ENCODE data around the gene RFX2. TPM values are rescaled to one million over a fixed set of nuclear protein-coding genes. Genes with fewer than 3 reads are reported as not detected.
"Not testable (repeated sequence)": the region's sequence is repeated elsewhere in the genome, so short reads cannot be mapped to it uniquely, and the experiment has no call there.

Gene RFX2
- 81.1 TPM for total RNA-seq

DNA sequence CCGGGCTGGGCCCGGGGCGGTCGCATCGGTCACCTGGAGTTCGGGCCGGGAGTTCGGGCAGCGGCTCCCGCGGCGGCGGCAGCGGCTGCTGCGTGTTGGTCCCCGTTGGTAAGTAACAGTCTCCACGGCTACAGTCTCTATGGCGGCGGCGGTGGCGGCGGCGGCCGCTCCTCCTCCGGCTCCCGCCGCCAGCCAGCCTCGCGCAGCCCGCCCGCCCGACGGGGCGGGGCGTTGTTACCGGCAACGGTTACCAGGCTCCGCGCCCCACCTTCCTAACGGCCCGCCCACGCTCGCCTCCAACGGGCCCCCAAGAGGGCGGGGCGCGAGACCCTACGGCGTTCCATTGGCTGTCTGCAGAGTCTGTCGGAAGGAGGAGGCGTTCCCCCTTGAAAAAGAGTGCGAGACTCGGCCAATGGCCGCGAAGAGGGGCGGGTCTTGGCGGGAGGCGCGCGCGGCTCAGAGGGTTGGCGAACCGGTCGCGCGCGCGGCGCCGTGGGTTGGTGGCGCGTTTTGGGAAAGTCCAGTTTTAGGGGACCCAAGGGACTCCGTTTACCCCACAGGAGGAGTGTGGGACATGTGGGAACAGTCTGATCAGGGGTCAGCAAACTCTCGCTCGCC is at the start of gene RFX2:
RFX2 (minus strand) TSS at position 141 of the 618 bp plus-strand sequence. CDS start 63,004 bp downstream, outside the sequence.
- peak; percentile 94 to 99 (median 99) for DNase-seq (ENCODE audit: low read depth in 2 of 3, low spot score in 2 of 3)

DNA sequence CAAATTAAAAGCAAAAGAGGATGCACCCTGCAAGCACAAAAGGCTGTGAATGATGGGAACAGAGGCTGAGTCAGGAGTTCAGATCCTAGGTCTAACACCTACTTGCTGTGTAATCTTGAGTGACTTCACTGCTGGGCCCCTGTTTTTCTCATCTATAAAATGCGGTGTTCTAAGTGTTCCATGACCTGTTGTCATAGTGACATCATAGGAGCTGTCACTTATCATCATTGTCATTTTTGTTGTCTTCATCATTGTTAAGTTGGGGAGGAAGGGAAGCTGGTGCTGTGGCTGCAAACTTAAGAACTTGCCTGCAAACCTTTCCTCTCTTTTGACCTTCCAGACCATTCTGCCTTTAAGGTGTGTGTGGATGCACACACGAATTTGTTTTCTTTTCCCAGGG is 45.7 kb upstream of the RFX2 start:
- no peak for DNase-seq (ENCODE audit: low read depth in 2 of 3, low spot score in 2 of 3)

DNA sequence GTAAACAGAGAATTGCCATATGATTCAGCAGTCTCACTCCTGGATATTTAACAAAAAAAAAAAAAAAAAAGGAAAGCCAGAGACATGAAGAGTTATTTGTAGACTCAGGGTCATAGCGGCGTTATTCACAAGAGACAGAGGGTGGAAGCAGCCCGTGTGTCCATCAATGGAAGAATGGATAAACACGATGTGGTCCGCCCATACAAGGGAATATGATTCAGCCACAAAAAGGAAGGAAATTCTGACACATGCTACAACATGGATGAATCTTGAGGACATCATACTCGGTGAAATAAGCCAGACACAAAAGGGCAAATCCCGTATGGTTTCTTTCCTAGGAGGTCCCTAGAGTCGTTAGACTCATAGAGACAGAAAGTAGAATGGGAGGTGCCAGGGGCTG is 40.0 kb upstream of the RFX2 start:
- DNase-seq (ENCODE audit: low read depth in 2 of 3, low spot score in 2 of 3): no peak

DNA sequence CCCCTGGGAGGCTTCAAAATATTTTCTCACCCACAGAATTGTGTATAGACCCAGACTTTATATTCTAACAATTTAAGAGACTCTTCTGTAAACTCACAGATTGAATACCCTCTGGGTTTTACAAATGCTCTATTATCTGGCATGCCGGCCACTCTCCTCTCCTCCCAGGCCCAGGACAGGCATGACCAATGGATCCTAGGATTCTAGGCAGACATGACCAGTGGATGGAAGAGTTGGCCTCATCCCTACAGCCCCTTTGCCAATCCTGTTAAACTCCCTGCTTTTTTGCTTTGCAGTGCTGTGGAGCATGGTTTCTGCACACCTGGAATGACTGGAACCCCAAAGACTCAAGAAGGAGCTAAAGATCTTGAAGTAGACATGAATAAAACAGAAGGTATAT is 30.9 kb upstream of the RFX2 start:
- DNase-seq (ENCODE audit: low read depth in 2 of 3, low spot score in 2 of 3): no peak

DNA sequence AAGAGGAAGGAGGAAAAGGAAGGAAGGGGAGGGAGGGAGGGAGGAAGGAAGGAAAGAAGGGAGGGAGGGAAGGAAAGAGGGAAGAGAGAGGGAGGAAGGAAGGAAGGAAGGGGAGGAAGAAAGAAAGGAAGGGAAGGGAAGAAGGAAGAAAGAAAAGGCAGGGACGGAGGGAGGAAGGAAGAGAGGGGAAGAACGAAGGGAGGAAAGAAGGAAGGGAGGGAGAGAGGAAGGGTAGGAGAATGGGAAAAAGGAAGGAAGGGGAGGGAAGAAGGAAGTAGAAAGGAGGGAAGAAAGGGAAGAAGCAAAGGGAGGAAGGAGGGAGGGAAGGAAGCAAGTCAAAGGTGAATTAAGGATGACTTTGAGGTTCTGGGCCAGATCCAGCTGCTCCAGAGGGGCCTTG is 28.2 kb upstream of the RFX2 start:
- DNase-seq (ENCODE audit: low read depth in 2 of 3, low spot score in 2 of 3): no peak

DNA sequence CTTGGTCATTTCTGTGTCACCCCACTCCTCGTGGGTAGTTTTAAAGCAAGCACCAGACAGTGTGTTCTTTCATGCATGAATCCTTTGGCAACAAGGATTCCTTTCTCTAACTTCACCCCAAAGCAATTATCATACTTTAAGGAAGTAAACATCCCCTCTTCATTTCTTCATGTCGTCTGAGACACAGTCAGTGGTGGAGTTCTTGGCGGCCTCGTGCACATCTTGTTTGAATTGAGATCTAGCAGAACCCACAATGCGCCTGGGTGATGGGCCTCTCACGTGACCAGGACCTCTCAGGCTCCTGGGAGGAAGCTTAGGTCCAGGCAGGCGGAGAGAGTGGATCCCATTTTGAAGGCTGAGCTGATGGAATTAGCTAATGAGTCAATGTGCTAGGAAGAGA is 27.8 kb upstream of the RFX2 start:
- no peak for DNase-seq (ENCODE audit: low read depth in 2 of 3, low spot score in 2 of 3)

DNA sequence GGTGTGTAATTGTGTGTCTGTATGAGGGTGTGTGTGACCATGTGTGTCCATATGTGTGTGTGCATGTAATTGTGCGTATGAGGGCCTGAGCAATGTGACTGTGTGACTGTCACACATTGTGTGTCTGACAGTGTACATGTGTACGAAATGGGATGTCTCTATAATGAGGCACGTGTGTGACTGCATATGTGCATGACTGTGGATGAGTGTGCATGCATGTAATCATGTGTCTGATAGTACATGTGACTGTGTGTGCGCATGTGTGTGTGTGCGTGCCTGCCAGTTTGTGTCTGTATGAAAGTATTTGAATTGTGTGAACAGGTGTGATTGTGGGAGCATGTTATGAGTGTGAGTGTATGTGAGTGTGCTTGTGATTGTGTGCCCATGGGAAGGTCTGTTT is 22.9 kb upstream of the RFX2 start:
- DNase-seq (ENCODE audit: low read depth in 2 of 3, low spot score in 2 of 3): no peak

DNA sequence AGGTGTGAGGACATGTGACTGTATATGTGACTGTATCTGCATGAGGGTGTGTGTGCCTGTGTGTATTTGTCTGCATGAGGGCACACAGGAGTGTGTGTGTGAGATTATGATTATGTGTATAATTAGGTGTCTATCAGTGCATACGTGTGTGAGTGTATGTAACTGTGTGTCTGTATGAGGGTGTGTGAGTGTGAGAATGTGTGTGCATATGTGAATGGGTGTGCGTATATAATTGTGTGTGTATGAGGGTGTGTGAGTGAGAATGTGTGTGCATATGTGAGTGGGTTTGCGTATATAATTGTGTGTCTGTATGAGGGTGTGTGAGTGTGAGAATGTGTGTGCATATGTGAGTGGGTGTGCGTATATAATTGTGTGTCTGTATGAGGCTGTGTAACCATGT is 22.2 kb upstream of the RFX2 start:
- DNase-seq (ENCODE audit: low read depth in 2 of 3, low spot score in 2 of 3): no peak

DNA sequence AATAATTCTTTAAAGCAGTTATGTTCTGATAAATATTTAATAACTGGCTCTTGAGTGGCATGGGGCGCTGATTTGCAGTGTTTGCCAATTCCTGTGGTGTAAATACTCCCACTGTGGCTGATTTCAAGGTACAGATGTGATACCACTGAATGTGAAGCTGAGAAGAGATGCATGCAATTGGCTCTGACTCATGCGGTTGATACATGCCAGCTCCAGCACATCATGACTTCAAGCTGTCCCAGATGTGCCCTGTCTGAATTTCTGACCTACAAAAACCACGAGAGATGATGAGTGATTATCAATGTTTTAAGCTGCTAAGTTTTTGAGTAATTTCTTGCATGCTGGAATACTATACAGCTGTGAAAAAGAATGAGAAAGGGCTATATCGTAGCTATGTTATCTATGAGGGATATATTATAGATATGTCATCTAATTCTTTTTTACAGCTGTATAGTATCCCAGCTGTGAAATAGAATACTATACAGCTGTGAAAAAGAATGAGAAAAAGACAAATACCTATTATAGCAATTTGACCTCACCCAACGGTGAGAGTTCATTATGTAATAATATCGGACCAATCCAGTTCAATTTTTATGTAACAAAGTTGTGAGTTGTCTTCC is 17.5 kb upstream of the RFX2 start:
- DNase-seq (ENCODE audit: low read depth in 2 of 3, low spot score in 2 of 3): no peak

DNA sequence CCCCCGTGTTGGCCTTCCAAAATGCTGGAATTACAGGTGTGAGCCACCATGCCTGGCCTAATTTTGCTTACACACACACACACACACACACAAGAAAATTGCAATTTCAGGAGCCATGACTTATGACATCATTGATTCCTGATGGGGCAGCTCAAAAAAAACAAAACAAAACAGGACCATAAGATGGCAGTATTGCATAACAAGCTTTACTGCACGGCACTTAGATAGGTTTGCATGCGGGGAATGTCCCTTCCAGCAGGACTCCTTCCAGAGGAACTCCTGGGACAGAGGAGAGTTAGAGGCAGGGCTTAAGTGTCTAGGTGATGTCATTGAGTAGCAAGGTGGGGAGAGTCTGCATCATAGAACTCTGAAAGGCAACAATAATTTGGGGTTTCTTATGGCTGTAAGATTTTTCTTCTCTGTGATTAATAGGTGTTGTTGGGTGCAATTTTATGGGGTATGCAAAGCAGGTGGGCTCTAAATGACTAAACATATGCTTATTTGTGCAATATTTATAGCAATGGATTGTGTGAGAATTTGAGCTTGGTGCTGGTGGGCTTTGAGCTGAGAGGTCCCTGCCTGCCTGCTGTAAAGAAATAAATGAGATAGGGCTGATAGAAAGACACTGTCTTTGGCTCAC is 16.2 kb upstream of the RFX2 start:
- DNase-seq (ENCODE audit: low read depth in 2 of 3, low spot score in 2 of 3): peak in 2 of 3 donors; percentile 54 to 72

DNA sequence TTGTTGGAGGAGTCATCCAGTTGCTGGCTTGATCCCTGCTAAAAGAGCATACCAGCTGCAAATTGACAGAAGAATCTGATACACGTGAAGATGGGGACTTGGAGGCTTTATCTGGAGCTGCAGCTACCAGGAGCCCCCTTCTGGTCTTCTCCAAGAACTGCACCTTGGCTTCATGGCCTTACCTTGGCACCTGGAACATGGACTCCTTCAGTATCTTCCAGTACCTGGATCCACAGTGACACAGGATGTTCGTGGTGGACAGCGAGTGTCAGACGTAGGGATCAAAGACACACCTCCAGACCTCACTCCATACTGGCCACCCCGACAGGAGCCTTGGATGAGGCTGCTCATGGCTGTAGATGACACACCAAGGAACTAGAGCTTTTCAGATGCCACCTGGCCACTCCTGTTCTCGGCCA is 15.3 kb upstream of the RFX2 start:
- DNase-seq (ENCODE audit: low read depth in 2 of 3, low spot score in 2 of 3): peak; percentile 54 to 86 (median 65)

DNA sequence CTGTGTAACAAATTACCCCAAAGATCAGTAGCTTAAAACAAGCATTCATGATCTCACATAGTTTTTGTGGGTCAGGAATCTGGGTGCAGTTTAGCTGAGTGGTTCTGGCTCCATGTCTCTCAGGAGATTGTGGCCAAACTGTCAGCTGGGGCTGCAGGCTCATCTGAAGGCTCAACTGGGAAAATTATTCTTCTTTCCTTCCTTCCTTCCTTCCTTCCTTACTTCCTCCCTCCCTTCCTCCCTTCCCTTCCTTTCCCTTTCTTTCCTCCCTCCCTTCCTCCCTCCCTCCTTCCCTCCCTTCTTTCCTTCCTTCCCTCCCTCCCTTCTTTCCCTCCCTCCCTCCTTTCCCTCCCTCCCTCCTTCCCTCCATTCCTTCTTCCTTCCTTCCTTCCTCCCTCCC is 8.7 kb upstream of the RFX2 start:
- DNase-seq (ENCODE audit: low read depth in 2 of 3, low spot score in 2 of 3): no peak

DNA sequence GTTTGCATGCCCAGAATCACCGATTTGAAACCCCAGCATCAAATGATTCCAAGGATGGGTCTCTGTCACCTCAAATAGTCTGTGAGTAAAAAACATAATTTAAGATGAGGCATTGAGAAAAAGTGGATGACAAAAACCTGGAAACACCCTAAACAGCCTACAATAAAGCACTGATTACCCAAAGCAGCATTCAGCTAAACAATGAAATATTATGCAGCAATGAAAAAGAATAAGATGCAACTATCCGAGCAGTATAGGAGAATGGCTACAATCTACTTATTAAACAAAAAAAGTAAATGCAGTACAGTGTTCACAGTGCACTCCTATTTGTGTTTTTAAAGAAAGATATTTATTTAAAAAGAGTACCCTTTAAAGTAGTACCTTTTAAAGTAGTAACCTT is 7.7 kb upstream of the RFX2 start:
- DNase-seq (ENCODE audit: low read depth in 2 of 3, low spot score in 2 of 3): no peak

DNA sequence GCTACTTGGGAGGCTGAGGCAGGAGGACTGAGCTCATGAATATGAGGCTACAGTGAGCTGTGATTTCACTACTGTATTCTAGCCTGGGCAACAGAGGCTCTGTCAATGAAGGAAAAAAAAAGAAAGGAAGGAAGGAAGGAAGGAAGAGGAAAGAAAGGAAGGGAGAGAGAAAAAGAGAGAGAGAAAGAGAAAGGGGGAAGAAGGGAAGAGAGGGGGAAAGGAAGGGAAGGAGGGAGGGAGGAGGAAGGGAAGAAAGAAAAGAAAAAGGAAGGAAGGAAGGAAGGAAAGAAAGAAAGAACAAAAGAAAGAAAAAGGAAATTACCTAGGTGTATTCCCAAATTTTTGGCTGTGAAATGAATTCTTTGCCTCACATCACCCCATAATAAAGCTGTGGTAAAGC is 7.2 kb upstream of the RFX2 start:
- no peak for DNase-seq (ENCODE audit: low read depth in 2 of 3, low spot score in 2 of 3)

DNA sequence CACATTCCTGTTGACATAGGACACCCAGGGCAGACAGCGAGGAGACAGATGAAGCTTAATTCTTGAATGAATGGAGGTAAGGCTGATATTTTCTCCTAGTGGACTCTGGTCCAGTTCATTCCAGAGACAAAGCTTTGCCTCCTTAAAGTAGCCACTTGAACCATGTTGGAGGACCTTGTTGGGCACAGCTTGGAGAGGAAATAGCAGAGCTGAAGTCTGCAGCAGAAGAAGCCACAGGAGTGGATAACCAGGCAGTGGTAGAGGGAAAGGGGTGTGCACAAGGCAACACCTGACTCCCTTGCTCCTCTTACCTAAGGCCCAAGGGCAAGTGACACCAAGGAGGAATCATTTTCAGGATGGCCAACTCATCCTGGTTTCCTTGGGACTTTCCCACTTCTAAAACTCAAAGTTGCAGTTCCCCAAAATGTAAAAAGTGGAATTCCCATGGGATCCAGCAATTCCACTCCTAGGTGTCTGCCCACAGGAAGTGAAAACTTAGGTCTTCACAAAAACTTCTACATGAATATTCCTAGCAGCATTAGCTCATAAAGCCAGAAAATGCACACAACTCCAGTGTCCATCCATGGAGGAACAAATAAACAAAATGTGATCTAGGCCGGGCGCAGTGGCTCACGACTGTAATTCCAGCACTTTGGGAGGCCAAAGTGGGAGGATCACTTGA is 6.6 kb upstream of the RFX2 start:
- DNase-seq (ENCODE audit: low read depth in 2 of 3, low spot score in 2 of 3): no peak

DNA sequence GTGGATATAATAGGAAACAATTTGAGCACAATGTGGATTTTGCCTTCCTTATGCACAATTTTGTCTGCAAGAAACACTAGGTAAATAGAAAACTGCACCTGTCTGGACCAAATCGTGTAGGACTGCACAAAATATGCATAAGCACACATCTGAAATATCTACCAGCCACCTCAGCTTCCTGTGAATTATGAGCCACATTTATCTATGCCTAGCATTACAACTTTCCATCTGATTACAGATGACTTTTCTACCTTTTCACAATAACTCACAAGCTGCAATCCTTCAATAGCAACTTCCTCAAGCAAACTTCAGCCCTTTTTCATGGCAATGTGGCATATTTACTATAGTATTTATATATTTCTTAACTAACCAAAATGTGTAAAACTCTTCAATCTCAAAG is 5.7 kb upstream of the RFX2 start:
- DNase-seq (ENCODE audit: low read depth in 2 of 3, low spot score in 2 of 3): no peak

DNA sequence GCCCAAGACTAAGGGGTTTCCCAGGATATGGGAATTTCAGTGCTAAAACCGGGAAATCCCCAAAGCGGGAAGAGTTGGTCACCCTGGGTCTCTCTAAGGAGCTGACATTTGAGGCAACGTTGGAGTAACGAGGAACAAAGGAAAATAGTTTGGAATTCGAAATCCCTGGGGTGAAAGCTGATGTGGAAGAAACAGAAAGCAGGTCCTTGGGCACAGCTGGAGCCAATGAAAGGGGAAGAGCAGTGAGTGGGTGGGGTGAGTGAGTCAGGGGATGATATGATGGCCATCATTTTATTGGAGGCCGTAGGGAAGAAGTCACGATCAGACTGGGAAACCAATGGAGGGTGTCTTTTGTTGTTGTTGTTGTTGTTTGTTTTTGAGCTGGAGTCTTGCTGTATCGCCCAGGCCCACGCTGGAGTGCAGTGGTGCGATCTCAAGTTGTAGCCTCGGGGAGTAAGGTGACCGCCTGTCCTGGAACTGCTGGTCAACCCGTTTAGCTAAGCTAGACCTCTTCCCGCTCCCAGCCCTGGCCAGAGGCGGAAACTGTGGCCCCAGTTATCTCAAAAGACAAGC is 3.4 kb upstream of the RFX2 start:
- no peak for DNase-seq (ENCODE audit: low read depth in 2 of 3, low spot score in 2 of 3)

DNA sequence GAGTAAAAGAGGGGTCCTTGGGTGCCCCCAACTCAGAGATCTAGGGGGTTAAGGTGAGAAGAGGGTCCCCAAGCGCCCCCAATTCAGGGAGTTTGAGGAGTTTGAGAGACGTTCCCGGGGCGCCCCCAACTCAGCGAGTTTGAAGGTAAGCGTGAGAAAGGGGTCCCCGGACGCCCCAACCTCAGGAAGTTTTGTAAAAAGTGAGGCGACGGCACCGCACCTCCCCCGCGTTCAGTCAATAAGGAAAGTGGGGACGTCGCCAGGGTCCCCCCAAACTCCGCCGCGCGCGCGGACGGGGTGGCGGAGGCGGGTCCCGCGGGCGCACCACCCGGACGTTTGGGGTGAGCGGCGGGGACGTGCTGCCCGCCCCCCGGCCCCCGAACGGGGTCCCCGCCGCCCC is 353 bp downstream of the RFX2 start:
- no peak for DNase-seq (ENCODE audit: low read depth in 2 of 3, low spot score in 2 of 3)

DNA sequence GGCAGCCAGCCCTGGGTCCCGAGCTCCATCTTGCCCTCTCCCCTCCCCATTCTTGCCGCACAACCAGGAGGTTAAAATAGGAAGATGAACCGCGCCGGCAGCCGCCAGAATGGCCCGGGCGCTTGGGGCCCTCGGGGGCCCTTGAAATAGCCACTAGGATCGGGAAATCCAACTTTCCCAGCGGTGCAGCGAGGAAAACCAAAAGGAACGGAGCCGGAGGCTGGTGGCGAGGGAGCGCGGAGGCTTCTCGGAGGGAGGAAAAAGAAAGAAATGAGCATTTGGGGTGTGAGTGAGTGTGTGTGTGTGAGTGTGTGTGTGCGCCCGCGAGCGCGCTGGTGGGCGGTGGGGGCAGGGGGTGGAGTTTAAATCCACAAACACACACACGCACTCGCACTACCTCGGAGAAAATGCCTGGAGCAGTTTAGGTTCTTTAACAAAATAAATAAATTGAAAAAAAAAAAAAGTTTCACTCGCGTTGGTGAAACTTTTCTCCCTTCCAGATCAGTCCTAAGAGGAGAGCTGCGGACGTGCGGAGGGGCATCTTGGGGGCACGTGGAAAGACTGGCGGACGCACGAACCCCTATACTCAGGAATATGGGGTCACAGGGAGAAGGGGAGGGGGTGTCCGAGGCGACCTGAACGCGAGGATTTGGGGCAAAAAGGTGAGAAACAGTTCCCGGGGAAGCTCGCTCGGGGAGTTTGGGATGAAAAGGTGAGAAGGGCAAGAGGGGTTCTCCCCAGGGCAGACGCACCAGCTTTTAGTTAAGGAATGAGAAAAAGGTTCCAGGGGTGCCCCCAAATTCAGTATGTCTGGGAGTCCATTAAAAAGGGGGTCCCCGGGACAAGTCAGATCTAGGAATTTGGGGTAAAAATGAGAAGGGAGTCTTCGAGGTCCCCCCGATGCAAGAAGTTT is 1.3 kb downstream of the RFX2 start:
- peak in 2 of 3 donors; percentile 68 to 72 for DNase-seq (ENCODE audit: low read depth in 2 of 3, low spot score in 2 of 3)

DNA sequence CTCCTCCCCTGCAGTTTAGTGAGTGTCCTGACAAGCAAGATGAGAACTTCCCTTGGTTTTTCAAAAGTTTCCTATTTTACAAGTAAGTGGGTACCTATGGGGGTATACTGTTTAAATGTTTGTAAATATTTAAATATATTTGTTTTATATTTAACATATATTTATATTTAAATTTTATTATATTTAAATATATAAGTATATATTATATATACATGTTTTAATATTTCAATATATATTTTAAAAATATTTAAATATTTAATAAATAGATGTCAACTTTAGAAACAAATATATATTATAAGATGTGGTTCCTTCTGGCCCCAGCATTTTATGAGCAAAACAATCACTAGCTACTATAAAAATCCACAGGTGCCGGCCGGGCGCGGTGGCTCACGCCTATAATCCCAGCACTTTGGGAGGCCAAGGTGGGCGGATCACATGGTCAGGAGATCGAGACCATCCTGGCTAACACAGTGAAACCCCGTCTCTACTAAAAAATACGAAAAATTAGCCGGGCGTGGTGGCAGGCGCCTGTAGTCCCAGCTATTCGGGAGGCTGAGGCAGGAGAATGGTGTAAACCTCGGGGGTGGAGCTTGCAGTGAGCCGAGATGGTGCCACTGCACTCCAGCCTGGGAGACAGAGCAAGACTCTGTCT is 3.5 kb downstream of the RFX2 start:
- not testable (repeated sequence) for DNase-seq (ENCODE audit: low read depth in 2 of 3, low spot score in 2 of 3)
